Measurements from ENCODE around the gene SARM1.

- no peak for TF ChIP-seq EZH2 (IDR thresholded peaks at IDR 0.05; ENCODE audit: borderline replicate concordance, low read depth, low read length, poor library complexity, severe bottlenecking)
- TF ChIP-seq CTCF (conservative IDR thresholded peaks at IDR 0.05; ENCODE audit: low read depth, low read length) = no peak
These were observed 3.7 kb upstream of the SARM1 start for GRCh38 chr17:28367641-28368305.

All from A673 (cell line).